Brain microvascular endothelial cell (primary cell): ENCODE data around the gene ZBTB21.

ENCODE experiments used
- DNase-seq: peaks from one replicate; pipeline ENCODE4 v3.0.0-alpha.2; 2020
- H3K27ac ChIP-seq: fragments of 250-450 bp; sonication (Bioruptor Pico); 2 replicates; pipeline ENCODE4 v1.5.1; 2020; ENCODE audit warnings: mild to moderate bottlenecking, moderate library complexity
- H3K27me3 ChIP-seq: fragments of 250-450 bp; sonication (Bioruptor Pico); replicated peaks from 2 replicates; pipeline ENCODE4 v1.5.1; 2020; ENCODE audit warnings: mild to moderate bottlenecking
- H3K36me3 ChIP-seq: fragments of 250-450 bp; sonication (Bioruptor Pico); replicated peaks from 2 replicates; pipeline ENCODE4 v1.5.1; 2020; ENCODE audit warnings: mild to moderate bottlenecking
- H3K4me3 ChIP-seq: 2 replicates; pipeline ENCODE4 v1.5.1; 2011; ENCODE audit warnings: low read depth, mild to moderate bottlenecking, control low read depth, low read length, moderate library complexity
- CTCF ChIP-seq: IDR thresholded peaks from 2 replicates; pipeline ENCODE4 v1.5.1; 2011; ENCODE audit warnings: low read depth, mild to moderate bottlenecking, moderate library complexity, low read length, control low read depth, inconsistent platforms; ENCODE audit errors: missing control alignments
- in situ Hi-C: cut with HindIII; loops from 2 replicates; pipeline ENCODE4 v1.10.0; 2017; ENCODE audit warnings: low sequenced_read_pairs, low pct_ligation_motif_present

The ZBTB21 gene

GRCh38 chr21:41971891-41972290 is 38.3 kb downstream of the ZBTB21 start:
- TF ChIP-seq CTCF, result no peak
- Histone ChIP-seq H3K27me3 (no peaks in the 10 kb centered on the region), H3K4me3 (no peak overlapping the region), H3K27ac (no peak overlapping the region), H3K36me3 (no peaks in the 10 kb centered on the region)
- in situ Hi-C loops, result no loop called here
- DNase-seq, result no peak

GRCh38 chr21:41970751-41971653 is 39.2 kb downstream of the ZBTB21 start:
- Histone ChIP-seq H3K27ac (no peak overlapping the region), H3K27me3 (no peaks in the 10 kb centered on the region), H3K36me3 (no peaks in the 10 kb centered on the region), H3K4me3 (no peak overlapping the region)
- in situ Hi-C loops, result no loop called here
- no peak for TF ChIP-seq CTCF
- DNase-seq, result no peak

GRCh38 chr21:41970106-41970391 is 40.1 kb downstream of the ZBTB21 start:
- no peaks in the 10 kb centered on the region for H3K27me3 ChIP-seq
- DNase-seq, result no peak
- no peak overlapping the region for H3K4me3 ChIP-seq
- no peaks in the 10 kb centered on the region for H3K36me3 ChIP-seq
- no peak overlapping the region for H3K27ac ChIP-seq
- TF ChIP-seq CTCF, result no peak
- in situ Hi-C loops, result no loop called here

- Histone ChIP-seq H3K27ac (no peak overlapping the region), H3K27me3 (no peaks in the 10 kb centered on the region), H3K4me3 (no peak overlapping the region), H3K36me3 (no peaks in the 10 kb centered on the region)
- no peak for TF ChIP-seq CTCF
- in situ Hi-C loops, result no loop called here
- DNase-seq, result no peak
Measured at GRCh38 chr21:41967708-41968107, 42.5 kb downstream of the ZBTB21 start.

GRCh38 chr21:41966872-41967621 is 43.1 kb downstream of the ZBTB21 start:
- in situ Hi-C loops, result no loop called here
- no peak for DNase-seq
- no peak overlapping the region for H3K27ac ChIP-seq
- no peaks in the 10 kb centered on the region for H3K27me3 ChIP-seq
- no peaks in the 10 kb centered on the region for H3K36me3 ChIP-seq
- no peak for TF ChIP-seq CTCF
- no peak overlapping the region for H3K4me3 ChIP-seq
